HG02759 (cell line): ENCODE data around the gene DOCK10.
A peak's percentile ranks its signal among the peaks of the same experiment; 100 is the strongest.

ENCODE experiments used
- ATAC-seq: cut with Tn5 transposase; IDR thresholded peaks from one replicate; pipeline ENCODE4 v1.9.1; 2021; ENCODE audit warnings: mild to moderate bottlenecking, moderate library complexity; ENCODE audit not compliant: unreplicated experiment

The DOCK10 gene

DNA sequence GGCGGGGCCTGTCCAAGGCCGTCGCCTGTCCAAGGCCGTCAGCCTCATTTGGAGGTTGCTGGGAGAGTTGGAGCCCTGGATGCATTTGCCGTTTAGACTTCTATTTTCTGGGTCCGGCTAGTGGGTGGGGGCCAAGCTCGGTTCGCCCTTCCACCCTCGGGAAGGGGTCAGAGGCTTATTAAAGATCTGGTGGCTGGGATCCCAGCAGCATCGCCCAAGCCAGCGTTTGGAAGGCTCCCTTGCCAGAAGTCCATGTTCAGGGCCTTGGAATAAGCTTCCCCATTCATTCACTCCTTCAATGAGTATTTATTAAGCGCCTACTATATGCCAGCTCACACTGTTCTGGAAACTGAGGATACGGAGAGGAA, 516 bp upstream of the DOCK10 start:
- no peak for ATAC-seq

DNA sequence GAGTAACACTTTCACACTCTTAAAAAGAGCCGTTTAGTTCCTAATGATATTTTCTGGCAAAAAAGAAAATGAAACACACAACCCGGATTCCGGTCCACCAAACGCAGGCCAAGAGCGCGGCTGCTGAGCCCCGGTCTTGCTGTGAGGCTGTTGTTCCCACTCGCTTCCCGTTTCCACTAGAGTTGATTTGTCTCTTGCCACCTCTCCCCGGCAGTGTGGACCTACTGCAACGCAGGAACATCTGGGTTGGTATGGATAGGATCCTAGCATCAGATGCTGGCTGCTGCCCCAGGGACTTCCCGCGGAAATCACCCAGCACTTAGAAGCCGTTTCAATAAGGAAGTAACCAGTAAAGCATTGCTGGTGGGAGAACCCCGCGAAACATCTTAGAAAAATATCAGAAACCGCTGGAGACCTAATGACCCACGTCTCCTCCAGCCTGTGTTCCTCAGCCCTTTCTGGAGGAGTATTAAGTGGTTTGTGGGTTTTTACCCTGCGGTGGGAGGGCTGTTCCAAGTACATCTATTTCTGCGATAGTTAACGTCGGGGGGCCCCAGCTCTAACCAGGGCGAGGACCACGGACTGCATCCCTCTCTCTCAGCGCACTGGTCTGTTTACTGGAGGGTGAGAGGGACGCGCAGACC, 939 bp downstream of the DOCK10 start:
- peak; percentile 62 for ATAC-seq

DNA sequence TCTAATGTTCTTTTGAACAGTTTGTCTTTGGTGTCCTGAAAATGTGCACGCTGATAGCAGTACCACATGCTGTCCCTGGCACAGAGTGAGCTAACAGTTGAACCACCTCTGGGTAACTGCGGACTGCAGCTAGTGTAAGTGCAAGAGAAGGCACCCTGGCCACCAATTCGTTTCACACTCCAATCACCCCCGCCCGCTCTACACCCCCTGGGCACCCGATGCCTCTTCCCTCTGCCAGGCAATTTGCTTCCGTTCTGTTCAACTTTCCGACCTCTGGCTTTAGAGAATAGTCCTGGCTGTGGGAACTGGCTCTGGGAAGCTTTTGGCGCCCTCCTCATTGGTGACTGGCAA, 1.4 kb downstream of the DOCK10 start:
- peak; percentile 20 for ATAC-seq

DNA sequence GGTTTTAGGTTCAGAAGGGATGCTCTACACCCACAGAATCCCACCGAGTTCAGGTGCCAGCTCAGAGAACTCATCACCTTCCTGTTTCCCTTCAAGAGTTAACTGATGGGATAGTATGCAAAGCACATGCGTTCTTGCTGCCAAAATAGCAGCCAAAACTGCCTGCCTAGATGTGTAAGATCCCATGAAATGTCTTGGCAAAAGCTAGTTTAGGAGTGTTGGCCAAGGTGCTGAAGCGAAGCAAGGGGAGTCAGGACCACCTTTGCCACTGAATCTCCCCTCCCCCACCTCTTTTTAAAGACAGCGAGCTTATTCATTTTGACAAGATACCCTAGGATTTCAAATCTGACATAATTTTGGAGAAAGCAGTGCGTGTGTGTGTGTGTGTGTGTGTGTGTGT, 2.1 kb downstream of the DOCK10 start:
- no peak for ATAC-seq

DNA sequence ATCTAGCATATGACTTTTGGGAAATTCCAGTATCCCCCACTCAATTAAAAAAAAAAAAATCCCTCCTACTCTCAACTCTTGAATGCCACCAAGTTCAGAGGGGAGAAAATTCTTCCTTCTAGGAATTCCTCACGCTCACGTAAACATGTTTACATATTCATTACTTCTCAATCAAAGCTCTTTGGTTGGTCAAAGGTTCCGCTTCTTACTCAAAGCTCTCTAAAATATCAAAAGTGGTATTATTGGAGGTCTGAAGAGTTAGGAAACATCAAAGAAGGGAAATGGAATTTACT, 4.1 kb downstream of the DOCK10 start:
- ATAC-seq: no peak

DNA sequence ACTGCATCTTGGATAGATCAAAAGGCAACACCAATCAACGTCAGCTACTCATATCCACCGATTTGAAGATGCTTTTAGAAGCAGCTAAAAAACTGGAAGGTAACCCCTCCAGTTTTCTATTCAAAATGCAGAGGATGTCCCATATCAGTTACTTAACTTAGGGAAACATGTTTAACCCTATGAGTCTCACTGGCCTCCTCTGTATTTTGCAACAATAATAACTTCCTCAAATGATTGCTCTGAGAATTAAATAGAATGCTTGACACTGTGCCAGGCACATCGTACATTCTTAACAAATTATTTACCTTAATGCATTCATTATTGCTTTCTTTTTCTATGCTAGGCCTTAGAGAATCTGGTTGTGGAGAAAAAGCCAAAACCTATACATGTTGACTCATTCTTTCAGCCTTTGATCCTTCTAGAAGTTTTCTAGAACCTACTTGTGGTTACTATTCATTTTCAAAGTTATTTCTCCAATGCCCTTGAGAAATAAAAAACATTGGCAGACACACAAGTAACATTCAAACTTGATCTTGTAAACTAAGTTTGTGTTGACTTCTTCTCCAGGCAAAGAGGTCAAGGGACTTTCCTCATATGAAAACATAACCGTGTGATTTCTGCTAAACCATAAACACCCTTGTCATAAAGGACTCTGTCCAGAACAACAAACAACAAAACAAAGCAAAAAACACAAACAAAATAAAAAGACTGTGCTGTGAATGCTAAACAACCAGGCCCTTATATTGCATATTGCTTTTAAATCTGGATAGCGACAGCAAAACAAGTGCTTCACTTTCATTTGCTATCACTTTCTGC, 4.6 kb downstream of the DOCK10 start:
- ATAC-seq: no peak

DNA sequence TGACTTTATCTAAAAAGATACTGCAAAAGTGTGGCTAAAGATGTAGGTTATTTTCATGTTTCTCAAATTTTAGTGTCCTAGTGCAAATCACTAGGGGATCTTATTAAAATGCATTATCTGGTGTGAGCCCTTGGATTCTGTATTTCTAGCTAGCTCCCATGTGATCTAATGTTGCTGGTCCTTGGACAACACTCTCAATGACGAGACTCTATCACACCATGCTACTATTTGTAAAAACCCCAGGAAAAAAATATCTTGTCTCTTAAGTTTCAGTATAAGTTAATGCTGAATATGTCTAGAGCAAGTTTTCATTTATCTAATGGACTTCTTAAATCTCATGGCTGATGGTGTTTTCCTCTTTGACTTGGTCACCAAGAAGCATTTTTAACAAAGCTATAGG, 5.8 kb downstream of the DOCK10 start:
- ATAC-seq: no peak

DNA sequence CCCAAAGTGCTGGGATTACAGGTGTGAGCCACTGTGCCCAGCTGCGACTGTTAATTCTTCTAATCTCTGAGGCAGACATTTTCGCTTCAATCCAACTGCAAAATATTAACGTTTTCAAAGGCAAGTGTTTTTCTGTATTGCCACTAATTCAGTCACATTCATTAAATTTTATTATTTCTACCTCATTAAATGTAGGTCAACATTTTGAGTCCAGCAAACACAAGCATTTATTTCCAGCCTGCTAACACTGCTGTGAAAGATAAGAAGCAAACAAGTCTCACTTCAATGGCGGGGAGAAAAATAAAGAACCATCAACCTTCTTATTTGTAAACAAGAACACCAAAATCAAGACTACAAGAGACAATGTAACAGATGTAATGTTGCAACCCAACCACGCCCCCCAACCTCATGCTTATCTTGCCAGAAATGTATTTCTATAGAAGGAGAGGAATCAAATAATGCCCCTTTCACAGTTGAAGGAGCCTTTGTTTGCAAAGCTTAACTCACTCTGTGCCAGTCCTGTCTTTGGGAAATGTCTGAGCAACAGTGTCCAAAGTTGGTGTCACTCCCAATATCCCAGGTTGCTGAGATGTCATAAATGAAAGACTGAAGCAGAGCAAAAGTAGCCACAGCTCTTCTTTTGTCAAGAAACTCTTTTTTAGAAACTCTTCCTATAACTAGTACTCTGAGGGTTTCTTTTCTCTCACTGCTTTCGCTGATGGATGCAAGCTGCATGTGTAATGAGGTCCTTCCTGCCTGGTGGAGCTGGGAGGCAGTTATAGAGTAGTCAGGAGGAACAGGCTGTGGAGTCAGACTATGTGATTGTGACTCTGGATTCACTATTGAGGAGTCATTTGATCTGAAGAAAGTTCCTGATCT, 8.6 kb downstream of the DOCK10 start:
- no peak for ATAC-seq

DNA sequence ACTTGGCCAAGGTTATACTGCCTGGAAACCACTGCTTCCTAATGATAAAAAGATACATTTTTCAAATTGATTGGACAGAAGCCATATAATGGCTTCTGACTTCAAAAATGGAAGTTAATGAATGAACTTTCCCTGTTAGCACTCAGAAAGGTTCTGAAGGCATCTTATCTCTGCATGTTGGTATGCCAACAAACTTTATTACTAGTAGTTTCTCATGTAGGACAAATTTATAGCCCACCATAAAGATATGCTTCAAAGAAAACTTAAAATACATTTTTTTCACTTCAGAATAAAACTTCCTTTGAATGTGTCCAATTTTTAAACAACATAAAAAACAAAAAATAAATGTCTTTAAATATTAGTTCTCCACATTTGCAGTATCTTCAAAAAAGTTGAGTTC, 10.0 kb downstream of the DOCK10 start:
- no peak for ATAC-seq

DNA sequence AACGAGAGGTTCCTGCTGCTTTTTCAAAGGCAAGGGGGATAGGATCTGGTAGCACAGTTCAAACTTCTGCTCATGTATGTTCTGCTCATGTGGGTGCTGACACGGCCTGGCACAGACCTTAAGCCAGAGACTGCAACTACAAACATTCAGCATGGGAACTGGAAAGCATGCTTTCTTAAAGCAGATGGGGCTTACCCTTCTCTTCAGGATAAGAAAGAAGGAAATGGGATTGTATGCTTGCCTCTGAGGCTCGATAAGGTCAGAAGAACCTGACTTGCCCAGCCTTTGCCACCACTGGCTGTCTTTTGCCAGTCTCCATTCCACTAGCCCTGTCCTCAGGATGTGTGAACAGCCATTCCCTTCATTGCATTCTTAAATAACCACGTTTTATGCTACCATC, 10.7 kb downstream of the DOCK10 start:
- no peak for ATAC-seq

DNA sequence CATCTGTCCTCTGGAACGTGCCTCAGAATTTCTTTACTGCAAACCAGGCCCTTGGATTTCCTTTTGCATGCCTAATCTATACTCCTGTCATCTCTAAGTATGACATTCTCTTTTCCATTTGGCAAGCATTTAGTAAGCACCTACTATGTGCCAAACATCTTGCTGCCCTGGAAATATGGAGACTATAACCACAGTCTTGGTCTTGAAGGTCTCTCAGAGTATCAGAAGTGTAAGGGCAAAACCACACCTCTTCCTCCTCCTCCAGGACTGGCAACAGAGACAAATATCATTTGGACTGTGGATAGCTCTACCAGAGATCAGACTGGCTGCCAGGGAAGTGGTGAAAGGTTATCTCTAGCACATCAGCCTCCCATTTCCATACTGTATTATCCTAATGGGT, 11.4 kb downstream of the DOCK10 start:
- no peak for ATAC-seq

DNA sequence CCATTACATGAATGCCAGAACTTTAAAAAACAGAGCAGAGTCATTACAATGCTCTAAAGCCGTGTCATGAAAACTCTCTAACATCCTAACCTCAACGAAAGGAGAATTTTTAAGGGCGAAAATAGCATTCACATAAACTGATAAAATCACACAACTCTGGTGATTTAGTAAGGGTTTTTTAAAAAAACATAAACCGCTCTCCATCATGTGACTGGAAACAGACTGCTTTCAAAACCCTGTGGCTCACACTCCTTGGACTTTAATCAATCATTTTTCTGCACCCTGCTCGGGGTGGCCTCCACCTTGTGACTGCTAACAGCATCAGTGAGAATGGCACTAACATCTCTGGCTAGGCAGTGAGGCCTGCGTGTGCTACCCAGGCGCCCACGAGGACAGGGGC, 12.1 kb downstream of the DOCK10 start:
- no peak for ATAC-seq

DNA sequence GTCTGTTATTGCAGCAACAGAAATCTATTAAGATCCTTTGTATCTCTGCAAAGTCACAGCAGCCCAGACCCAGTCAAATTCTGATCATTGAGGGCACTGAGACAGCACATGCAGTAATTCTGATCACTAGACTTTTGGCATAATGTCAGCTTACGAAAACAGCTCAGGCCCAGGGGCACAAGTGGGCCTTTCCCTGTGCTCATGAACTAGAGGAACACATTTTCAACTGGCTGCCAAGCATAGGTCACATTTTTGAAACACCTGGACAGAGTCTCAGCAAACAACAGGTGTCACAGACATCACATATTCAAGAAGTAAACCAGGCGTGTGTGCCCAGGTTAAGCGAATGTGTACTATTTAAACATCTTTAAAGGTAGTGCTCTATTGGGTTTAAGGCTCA, 13.7 kb downstream of the DOCK10 start:
- no peak for ATAC-seq

DNA sequence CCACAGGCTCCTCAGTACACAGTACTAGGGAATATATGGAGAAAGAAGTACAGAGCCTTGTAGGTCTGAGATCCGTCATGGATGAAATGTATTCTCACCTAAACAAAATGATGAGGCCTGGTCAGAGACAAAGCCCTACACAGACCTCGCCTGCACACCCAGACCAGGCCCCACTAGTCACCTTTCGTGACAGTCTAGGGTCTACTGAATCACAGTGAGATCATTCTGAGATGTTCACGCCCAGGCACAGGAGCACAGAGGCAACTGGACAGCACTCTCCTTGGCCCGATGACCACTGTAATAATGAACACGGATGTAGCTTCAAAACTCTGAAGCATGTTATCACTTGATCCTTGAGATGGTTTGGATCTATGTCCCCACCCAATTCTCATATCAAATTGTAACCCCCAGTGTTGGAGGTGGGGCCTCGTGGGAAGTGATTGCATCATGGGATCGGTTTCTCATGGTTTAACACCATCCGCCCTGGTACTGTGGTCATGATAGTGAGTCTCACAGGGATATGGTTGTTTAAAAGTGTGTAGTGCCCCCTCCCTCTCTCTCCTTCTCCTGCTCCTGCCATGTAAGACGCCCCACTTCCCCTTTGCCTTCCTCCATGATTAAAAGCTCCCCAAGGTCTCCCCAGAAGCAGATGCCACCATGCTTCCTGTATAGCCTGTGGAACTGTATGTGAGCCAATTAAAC, 15.1 kb downstream of the DOCK10 start:
- no peak for ATAC-seq

DNA sequence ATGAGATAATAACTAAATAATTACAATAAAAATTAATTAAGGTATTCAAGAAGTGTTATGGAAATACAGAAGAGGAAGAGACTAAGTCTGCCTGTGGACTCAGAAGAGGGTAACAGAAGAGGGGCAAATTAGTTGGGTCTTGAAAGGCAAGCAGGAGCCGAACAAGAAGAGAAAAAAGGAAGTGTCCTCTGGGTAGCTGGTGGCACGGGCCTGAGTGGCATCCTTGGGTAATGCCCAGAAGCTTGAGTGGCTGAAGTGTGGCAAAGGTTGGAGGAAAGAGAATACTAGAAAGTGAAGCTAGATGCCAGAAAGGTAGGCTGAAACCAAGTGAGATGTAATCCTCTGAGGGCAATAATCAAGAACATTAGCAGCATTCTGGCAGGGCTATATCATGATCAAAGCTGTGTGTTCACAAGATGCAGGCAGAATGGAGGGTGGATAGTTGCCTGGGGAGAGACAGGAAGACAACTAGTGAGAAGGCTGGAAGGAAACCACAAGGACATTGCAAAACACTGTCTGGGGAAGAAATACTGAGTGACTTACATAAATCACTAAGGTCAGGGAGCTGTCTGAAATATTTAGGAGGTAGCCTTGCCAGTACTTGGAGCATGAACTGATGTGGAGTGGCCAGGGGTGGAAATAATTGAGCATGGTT, 16.2 kb downstream of the DOCK10 start:
- no peak for ATAC-seq

DNA sequence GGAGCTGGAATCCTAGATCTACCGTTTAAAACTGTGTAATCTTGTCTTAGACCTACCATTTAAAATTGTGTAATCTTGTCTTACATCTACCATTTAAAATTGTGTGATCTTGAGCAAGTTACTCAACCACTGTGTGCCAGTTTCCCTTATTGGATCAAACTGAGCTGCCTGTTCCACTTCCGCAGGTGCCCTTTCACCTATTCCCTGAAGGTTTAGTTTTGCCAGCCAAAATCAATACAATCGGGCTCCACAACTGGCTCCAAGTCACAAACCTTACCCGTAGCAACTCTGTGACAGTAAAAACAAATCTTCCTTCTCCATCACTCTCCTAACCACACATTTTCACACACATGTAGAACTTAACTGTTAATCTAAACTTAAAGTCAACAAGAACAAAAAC, 20.1 kb downstream of the DOCK10 start:
- no peak for ATAC-seq

DNA sequence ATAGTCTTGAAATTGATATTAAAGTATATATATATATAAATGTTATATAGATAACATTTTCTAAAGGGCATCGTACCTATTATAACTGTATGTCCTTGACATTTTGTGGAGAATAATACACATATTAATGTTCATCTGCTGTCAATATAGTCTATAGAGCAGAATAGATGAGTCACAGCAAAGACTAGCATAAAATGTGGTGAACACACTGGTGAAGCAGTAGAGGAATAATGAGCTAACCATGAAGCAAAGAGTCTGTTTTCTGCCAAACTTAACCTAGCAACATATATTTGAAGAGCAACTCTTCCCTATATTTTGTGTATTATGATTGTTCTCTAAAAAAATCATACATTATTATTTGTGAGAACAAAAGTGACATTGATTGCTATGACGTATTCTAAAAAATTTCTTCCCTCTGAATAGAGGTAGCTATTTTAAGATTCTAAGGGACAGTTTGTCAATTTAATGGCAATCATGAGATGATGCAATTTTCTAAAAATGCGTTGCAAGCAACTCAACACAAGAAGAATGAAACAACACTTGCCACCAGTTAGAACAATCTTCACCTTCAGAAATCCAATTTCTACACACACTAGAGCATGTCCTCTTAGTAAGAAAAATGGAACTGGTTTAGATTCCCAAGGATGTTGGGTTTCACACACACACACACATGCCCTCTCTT, 22.0 kb downstream of the DOCK10 start:
- ATAC-seq: no peak

DNA sequence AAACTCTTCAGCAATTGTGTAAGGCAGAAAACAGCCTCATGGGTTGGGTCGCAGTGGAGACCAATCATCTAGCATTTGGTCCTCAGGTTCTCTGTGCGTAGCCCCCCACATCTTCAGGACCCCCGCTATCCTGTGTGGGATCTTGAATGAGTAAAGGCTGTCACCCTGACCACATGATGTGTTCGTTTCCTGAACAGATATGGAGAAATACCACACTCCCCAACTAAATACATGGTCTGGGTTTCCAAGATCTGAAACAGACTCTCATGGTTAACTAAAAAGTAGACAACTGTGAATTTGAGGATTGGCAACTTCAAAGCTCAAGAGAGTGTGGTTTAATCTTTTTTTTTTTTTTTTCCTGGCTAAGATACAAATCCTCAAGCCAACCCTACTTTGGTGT, 23.2 kb downstream of the DOCK10 start:
- no peak for ATAC-seq

DNA sequence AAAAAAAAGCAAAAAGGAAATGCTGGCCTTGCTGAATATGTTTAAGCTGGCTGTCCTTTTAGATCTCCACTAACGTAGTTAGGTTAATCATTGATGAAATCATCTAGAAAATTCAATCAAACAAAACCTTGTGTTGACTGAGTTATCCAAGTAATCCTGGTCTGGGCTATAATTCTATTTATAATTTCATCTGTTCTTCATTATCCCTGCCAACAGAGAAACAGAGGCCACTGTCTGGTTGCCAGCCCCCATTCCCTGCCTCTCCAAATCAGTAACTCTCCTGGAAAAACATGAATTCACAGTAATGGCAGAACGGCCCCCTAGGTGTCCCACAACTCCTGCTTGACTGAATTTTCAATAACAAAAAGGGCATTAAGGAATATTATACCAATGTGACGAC, 24.6 kb downstream of the DOCK10 start:
- ATAC-seq: no peak

DNA sequence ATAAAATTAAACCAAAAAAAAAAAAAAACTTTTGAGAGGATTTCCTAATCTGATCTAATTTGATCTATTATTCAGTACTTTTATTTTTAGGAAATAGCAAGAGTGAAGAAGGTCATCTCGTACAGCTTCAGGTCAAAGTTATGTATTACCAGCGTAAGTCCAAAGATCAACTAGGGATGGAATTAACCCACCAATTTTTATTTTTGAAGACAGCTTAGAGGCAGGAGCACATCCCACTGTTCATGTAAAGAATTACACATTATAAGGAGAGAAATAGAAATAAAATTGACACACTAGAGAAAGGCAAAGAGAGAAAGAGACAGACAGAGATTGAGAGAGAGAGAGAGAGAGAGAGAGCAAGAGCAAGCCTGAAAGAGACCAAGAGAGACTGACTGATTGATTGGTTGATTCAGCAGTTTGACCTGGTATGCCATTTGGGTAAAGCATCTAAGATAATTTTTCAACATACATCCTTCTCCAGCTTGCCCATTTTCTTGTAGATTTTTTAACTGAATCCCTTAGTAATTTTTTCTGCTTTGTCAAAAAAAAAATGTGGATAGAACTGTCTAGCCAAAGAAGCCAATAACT, 25.1 kb downstream of the DOCK10 start:
- ATAC-seq: no peak
